Endometrial microvascular endothelial cells (primary cell): ENCODE results near the gene MEG3. TPM values are rescaled to one million over a fixed set of nuclear protein-coding genes. Genes with fewer than 3 reads are reported as not detected.

Experiments
- in situ Hi-C: cut with HindIII; loops from 2 replicates; pipeline ENCODE4 v1.10.0; 2017; ENCODE audit warnings: low sequenced_read_pairs, low pct_unique_long_range_greater_than_20kb; ENCODE audit errors: inconsistent ontology term
- total RNA-seq: library from RNA; depleted of rRNA; stranded (reverse); fragments of >200 nt; gene quantifications from one replicate; pipeline ENCODE4 v1.2.3, GENCODE V29; 2015; ENCODE audit errors: inconsistent ontology term

The MEG3 gene
- total RNA-seq, 1 donor from 2014 or later: 107 TPM

- in situ Hi-C loops: no loop called here
Measured at GRCh38 chr14:100840286-100841065, 14.6 kb downstream of the MEG3 start.

- in situ Hi-C loops: no loop called here
Measured at GRCh38 chr14:100841066-100841760, 15.3 kb downstream of the MEG3 start.

- in situ Hi-C loops: no loop called here
Measured at GRCh38 chr14:100841761-100842403, 16.0 kb downstream of the MEG3 start.

GRCh38 chr14:100842799-100843198, 16.9 kb downstream of the MEG3 start:
- in situ Hi-C loops: no loop called here

GRCh38 chr14:100844082-100844408, 18.1 kb downstream of the MEG3 start:
- in situ Hi-C loops: no loop called here

- in situ Hi-C loops: no loop called here
Measured at GRCh38 chr14:100844421-100844820, 18.5 kb downstream of the MEG3 start.

- in situ Hi-C loops: no loop called here
Measured at GRCh38 chr14:100844846-100845245, 18.9 kb downstream of the MEG3 start.

GRCh38 chr14:100845341-100845740, 19.4 kb downstream of the MEG3 start:
- in situ Hi-C loops: no loop called here

- in situ Hi-C loops: no loop called here
Measured at GRCh38 chr14:100846309-100846859, 20.5 kb downstream of the MEG3 start.

GRCh38 chr14:100849115-100849781, 23.3 kb downstream of the MEG3 start:
- in situ Hi-C loops: no loop called here

GRCh38 chr14:100850841-100851585, 25.1 kb downstream of the MEG3 start:
- in situ Hi-C loops: no loop called here

- in situ Hi-C loops: no loop called here
Measured at GRCh38 chr14:100851586-100851916, 25.6 kb downstream of the MEG3 start.

GRCh38 chr14:100851946-100852620, 26.2 kb downstream of the MEG3 start:
- in situ Hi-C loops: no loop called here

GRCh38 chr14:100854435-100854834, 28.5 kb downstream of the MEG3 start:
- in situ Hi-C loops: no loop called here

- in situ Hi-C loops: no loop called here
Measured at GRCh38 chr14:100855256-100855930, 29.5 kb downstream of the MEG3 start.

- in situ Hi-C loops: no loop called here
Measured at GRCh38 chr14:100856056-100856950, 30.4 kb downstream of the MEG3 start.
